Coronary artery (tissue), 2 donors: ENCODE measurements around the gene KRTAP2-1.

Experiments
- DNase-seq: peaks from one replicate; pipeline ENCODE4 v3.0.0-alpha.2; 2017; ENCODE audit warnings: low spot score
- H3K27ac ChIP-seq, 2 donors: fragments of 200-600 bp; sonication (generic); one replicate each; pipeline ENCODE4 v1.5.1; 2016 to 2019
- H3K4me3 ChIP-seq: fragments of 200-600 bp; sonication (generic); 2 replicates; pipeline ENCODE4 v1.5.1; 2016; ENCODE audit warnings: mild to moderate bottlenecking, moderate library complexity
- TF ChIP-seq, protein P1 (sequence below): fragments of 200-600 bp; sonication (generic); IDR thresholded peaks from one replicate; pipeline ENCODE4 v1.5.1; 2019; ENCODE audit warnings: antibody characterized with exemption

The KRTAP2-1 gene

DNA sequence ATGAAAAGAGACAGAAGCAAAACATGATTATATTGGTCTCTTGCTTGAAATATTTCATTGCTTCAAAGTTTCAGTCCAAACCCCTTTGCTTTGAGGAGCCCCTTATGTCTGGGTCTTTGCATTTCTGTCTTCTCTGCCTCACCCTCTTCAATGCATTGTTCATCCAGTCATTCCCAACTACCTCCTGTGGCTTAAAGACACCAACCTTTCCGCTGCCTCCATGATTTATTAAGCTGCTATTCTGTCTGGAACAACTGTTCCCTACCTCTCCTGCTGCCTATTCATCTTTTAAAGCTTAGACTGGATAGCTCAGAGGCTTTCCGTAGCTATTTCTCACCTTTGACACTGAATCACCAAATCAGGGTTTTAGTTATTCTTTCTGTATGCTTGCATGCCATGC is 49.8 kb downstream of the KRTAP2-1 start:
- Histone ChIP-seq H3K4me3 (no peak overlapping the region), H3K27ac (no peak overlapping the region)
- no peak for DNase-seq
- TF ChIP-seq, protein P1, sequence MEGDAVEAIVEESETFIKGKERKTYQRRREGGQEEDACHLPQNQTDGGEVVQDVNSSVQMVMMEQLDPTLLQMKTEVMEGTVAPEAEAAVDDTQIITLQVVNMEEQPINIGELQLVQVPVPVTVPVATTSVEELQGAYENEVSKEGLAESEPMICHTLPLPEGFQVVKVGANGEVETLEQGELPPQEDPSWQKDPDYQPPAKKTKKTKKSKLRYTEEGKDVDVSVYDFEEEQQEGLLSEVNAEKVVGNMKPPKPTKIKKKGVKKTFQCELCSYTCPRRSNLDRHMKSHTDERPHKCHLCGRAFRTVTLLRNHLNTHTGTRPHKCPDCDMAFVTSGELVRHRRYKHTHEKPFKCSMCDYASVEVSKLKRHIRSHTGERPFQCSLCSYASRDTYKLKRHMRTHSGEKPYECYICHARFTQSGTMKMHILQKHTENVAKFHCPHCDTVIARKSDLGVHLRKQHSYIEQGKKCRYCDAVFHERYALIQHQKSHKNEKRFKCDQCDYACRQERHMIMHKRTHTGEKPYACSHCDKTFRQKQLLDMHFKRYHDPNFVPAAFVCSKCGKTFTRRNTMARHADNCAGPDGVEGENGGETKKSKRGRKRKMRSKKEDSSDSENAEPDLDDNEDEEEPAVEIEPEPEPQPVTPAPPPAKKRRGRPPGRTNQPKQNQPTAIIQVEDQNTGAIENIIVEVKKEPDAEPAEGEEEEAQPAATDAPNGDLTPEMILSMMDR = no peak

- no peak overlapping the region for H3K4me3 ChIP-seq
- TF ChIP-seq, protein P1 = no peak
- H3K27ac ChIP-seq = no peak overlapping the region
- no peak for DNase-seq
Measured at GRCh38 chr17:40996829-40997228, 50.3 kb downstream of the KRTAP2-1 start.
